ENCODE data around the gene PLPPR1. TPM values are rescaled to one million over a fixed set of nuclear protein-coding genes. Genes with fewer than 3 reads are reported as not detected.

The PLPPR1 gene
- total and polyA plus RNA-seq, 2 of the 4 experiments (the other 2 are of a cell fraction): not detected

- Histone ChIP-seq H3K14ac (replicated peaks; ENCODE audit: low read depth, low read length) (no peak overlapping the region), H3K9me1 (ENCODE audit: insufficient read depth, low read length) (no peaks in the 10 kb centered on the region), H4K20me1 (ENCODE audit: insufficient read depth, low read length) (no peaks in the 10 kb centered on the region), H3K18ac (ENCODE audit: low read depth, low read length) (no peak overlapping the region), H3K79me1 (ENCODE audit: low read depth in 1 of 2, low read length in 2 of 2) (no peaks in the 10 kb centered on the region), H3K4me2 (ENCODE audit: low read depth, low read length) (no peak overlapping the region), H2AK9ac (replicated peaks; ENCODE audit: low read depth, low read length, poor library complexity) (no peak overlapping the region), H4K91ac (ENCODE audit: insufficient read depth, low read depth, low read length) (no peak overlapping the region), H2AFZ (replicated peaks; ENCODE audit: low read length, poor library complexity) (no peak overlapping the region), H2AK5ac (ENCODE audit: low read depth, low read length) (no peak overlapping the region), H4K5ac (ENCODE audit: low read depth, low read length) (no peak overlapping the region), H3K9me3 (ENCODE audit: control insufficient read depth, insufficient read depth, low read length) (no peaks in the 10 kb centered on the region), H3K27ac (ENCODE audit: insufficient read depth, low read length) (no peak overlapping the region), H2BK15ac (ENCODE audit: low read depth, low read length) (no peak overlapping the region), H3K27me3 (ENCODE audit: control insufficient read depth, insufficient read depth, low read length) (peaks cover 1% of the 10 kb centered on the region; the same call in 1 of the 2 replicates), H3K23ac (ENCODE audit: low read depth, low read length) (no peak overlapping the region), H3K4me3 (ENCODE audit: insufficient read depth, low read depth, low read length) (no peak overlapping the region), H2BK120ac (ENCODE audit: low read depth, low read length) (no peak overlapping the region), H3K56ac (ENCODE audit: extremely low read depth, insufficient read depth, low read length) (no peak overlapping the region), H3K36me3 (ENCODE audit: control insufficient read depth, insufficient read depth, low read length) (no peaks in the 10 kb centered on the region), H3K4ac (ENCODE audit: low read depth, low read length) (no peak overlapping the region), H2BK20ac (ENCODE audit: low read depth, low read length) (no peak overlapping the region), H4K8ac (ENCODE audit: low read depth in 2 of 2, low read length in 2 of 2) (no peak overlapping the region), H3K4me1 (ENCODE audit: control insufficient read depth, insufficient read depth, low read length) (no peaks in the 10 kb centered on the region), H3K9ac (ENCODE audit: low read depth, low read length) (no peak overlapping the region), H2BK5ac (ENCODE audit: low read depth, low read length, poor library complexity, severe bottlenecking) (no peak overlapping the region)
- no CpG with 5 or more reads among the region's 8 CpGs for WGBS, 2 experiments (ENCODE audit: extremely low coverage in 2 of 2, insufficient read length in 1 of 2)
- TF ChIP-seq USF2 (IDR thresholded peaks at IDR 0.05; ENCODE audit: low read depth, low read length) (no peak), POLR2A (IDR thresholded peaks at IDR 0.05; ENCODE audit: low read depth, low read length) (no peak), RAD21 (IDR thresholded peaks at IDR 0.05; ENCODE audit: low read length) (no peak), MAZ (IDR thresholded peaks at IDR 0.05; ENCODE audit: borderline replicate concordance, low read depth, low read length) (no peak), SMC3 (IDR thresholded peaks at IDR 0.05; ENCODE audit: low read depth, low read length) (no peak), NFE2L2 (IDR thresholded peaks at IDR 0.05; ENCODE audit: low read depth, low read length) (no peak), BHLHE40 (IDR thresholded peaks at IDR 0.05; ENCODE audit: low read depth, low read length) (no peak), CEBPB (IDR thresholded peaks at IDR 0.05; ENCODE audit: low read depth, low read length) (no peak), CHD1 (IDR thresholded peaks at IDR 0.05; ENCODE audit: low read depth, low read length) (no peak), MXI1 (IDR thresholded peaks at IDR 0.05; ENCODE audit: borderline replicate concordance, low read depth, low read length) (no peak), RFX5 (IDR thresholded peaks at IDR 0.05; ENCODE audit: low read depth, low read length) (no peak), FOS (IDR thresholded peaks at IDR 0.05; ENCODE audit: low read depth, low read length) (no peak), MAFK (IDR thresholded peaks at IDR 0.05; ENCODE audit: low read depth, low read length) (no peak)
- TF ChIP-seq, protein P1, sequence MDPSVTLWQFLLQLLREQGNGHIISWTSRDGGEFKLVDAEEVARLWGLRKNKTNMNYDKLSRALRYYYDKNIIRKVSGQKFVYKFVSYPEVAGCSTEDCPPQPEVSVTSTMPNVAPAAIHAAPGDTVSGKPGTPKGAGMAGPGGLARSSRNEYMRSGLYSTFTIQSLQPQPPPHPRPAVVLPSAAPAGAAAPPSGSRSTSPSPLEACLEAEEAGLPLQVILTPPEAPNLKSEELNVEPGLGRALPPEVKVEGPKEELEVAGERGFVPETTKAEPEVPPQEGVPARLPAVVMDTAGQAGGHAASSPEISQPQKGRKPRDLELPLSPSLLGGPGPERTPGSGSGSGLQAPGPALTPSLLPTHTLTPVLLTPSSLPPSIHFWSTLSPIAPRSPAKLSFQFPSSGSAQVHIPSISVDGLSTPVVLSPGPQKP (IDR thresholded peaks at IDR 0.05; ENCODE audit: borderline replicate concordance, low read depth, low read length): no peak
- TF ChIP-seq, protein P2, sequence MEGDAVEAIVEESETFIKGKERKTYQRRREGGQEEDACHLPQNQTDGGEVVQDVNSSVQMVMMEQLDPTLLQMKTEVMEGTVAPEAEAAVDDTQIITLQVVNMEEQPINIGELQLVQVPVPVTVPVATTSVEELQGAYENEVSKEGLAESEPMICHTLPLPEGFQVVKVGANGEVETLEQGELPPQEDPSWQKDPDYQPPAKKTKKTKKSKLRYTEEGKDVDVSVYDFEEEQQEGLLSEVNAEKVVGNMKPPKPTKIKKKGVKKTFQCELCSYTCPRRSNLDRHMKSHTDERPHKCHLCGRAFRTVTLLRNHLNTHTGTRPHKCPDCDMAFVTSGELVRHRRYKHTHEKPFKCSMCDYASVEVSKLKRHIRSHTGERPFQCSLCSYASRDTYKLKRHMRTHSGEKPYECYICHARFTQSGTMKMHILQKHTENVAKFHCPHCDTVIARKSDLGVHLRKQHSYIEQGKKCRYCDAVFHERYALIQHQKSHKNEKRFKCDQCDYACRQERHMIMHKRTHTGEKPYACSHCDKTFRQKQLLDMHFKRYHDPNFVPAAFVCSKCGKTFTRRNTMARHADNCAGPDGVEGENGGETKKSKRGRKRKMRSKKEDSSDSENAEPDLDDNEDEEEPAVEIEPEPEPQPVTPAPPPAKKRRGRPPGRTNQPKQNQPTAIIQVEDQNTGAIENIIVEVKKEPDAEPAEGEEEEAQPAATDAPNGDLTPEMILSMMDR (conservative IDR thresholded peaks at IDR 0.05; ENCODE audit: low read depth, low read length): no peak
- ChIA-PET CTCF (no interaction called here), POLR2A (ENCODE audit: unreplicated experiment) (no interaction called here)
- DNase-seq: no peak
- in situ Hi-C loops (cut with MboI; ENCODE audit: low sequenced_read_pairs) (loop anchor here (5.0 to 10.0 kb wide), 2 partner anchors 594 to 702 kb away; no protein-coding TSS in a partner anchor), dilution Hi-C loops (cut with HindIII; ENCODE audit: low sequenced_read_pairs, unreplicated experiment) (no loop called here), intact Hi-C loops (cut with micrococcal nuclease) (no loop called here)
- no TSS peak for BruUV-seq (replicated peaks)
- ATAC-seq (ENCODE audit: low read depth): no peak
These were observed 280.6 kb downstream of the PLPPR1 start for GRCh38 chr9:101309139-101309538.
